Mesothelial cell of epicardium (in vitro differentiated cells): ENCODE measurements around the gene TMEM178A. TPM values are rescaled to one million over a fixed set of nuclear protein-coding genes. Genes with fewer than 3 reads are reported as not detected.

Experiments used
- DNase-seq, 2 experiments: peaks; one replicate each; pipeline ENCODE4 v3.0.0; 2021; ENCODE audit warnings: low spot score in 2 of 2; ENCODE audit not compliant: unreplicated experiment in 2 of 2
- H3K27ac Mint-ChIP-seq: 2 replicates; pipeline ENCODE4 v1.8.0; 2021; ENCODE audit warnings: mixed read lengths
- H3K27me3 Mint-ChIP-seq: 2 replicates; pipeline ENCODE4 v1.8.0; 2021; ENCODE audit warnings: low read depth, mixed read lengths
- H3K36me3 Mint-ChIP-seq: 2 replicates; pipeline ENCODE4 v1.8.0; 2021; ENCODE audit warnings: mixed read lengths
- H3K4me1 Mint-ChIP-seq: 2 replicates; pipeline ENCODE4 v1.8.0; 2021; ENCODE audit warnings: mixed read lengths
- H3K4me3 Mint-ChIP-seq: 2 replicates; pipeline ENCODE4 v1.8.0; 2021; ENCODE audit warnings: mild to moderate bottlenecking, moderate library complexity, mixed read lengths
- H3K9me3 Mint-ChIP-seq: 2 replicates; pipeline ENCODE4 v1.8.0; 2021; ENCODE audit warnings: mixed read lengths
- total RNA-seq: library from RNA; stranded (reverse); gene quantifications from 3 replicates; pipeline ENCODE4 v1.2.1, GENCODE V29; 2021
- TF ChIP-seq, protein P1 (sequence below): fragments of 200-600 bp; sonication (generic); IDR thresholded peaks from one replicate; pipeline ENCODE4 v1.5.0; 2021; ENCODE audit warnings: antibody characterized with exemption; ENCODE audit not compliant: unreplicated experiment

The TMEM178A gene
- total RNA-seq, 1 donor from 2014 or later, result 13.1 TPM

DNA sequence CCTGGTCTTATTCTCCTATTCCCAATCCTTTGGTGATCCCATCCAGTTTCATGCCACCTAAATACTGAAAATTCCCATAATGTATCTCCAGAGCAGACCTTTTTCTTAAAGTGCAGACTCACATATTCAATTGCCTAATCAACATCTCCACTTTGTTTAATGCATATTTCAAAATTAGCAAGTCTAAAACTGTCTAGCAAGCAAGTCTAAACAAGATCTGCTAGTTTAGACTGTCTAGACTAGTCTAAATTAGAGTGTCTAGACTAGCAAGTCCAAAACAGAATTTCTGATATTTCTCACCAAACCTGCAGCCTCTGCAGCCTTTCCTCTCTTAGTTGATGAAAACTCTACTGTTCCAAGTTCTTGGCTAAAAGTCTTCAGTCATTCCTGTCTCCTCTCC, 68.7 kb downstream of the TMEM178A start:
- H3K9me3 Mint-ChIP-seq, result peaks cover 6% of the 10 kb centered on the region
- H3K27ac Mint-ChIP-seq, result no peak overlapping the region
- no peak overlapping the region for H3K4me3 Mint-ChIP-seq
- TF ChIP-seq, protein P1, sequence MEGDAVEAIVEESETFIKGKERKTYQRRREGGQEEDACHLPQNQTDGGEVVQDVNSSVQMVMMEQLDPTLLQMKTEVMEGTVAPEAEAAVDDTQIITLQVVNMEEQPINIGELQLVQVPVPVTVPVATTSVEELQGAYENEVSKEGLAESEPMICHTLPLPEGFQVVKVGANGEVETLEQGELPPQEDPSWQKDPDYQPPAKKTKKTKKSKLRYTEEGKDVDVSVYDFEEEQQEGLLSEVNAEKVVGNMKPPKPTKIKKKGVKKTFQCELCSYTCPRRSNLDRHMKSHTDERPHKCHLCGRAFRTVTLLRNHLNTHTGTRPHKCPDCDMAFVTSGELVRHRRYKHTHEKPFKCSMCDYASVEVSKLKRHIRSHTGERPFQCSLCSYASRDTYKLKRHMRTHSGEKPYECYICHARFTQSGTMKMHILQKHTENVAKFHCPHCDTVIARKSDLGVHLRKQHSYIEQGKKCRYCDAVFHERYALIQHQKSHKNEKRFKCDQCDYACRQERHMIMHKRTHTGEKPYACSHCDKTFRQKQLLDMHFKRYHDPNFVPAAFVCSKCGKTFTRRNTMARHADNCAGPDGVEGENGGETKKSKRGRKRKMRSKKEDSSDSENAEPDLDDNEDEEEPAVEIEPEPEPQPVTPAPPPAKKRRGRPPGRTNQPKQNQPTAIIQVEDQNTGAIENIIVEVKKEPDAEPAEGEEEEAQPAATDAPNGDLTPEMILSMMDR, result no peak
- DNase-seq, result no peak
- peaks cover 42% of the 10 kb centered on the region for H3K36me3 Mint-ChIP-seq
- no peaks in the 10 kb centered on the region for H3K27me3 Mint-ChIP-seq
- H3K4me1 Mint-ChIP-seq, result peaks cover 13% of the 10 kb centered on the region

DNA sequence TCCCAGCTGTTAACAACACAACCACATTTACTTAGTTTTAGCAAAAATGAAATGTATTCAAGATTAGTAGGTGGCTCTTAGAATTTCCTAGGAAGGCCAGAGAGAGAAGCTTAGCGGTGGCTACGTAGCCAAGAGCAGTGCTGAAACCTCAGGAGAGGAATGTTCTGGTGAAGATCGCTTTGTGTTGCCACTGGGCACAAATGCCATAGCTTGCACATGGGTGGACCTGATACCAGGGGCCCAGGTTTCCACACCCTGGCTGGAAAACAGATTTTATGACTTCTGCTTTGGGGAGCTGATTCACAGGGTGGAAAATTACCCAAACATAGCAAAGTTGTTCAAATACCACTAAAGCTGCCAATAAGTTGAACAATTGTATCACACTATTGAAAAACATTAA, 69.9 kb downstream of the TMEM178A start:
- Mint-ChIP-seq H3K36me3 (peaks cover 40% of the 10 kb centered on the region), H3K27me3 (no peaks in the 10 kb centered on the region), H3K27ac (no peak overlapping the region), H3K4me3 (no peak overlapping the region), H3K9me3 (peaks cover 6% of the 10 kb centered on the region), H3K4me1 (peaks cover 14% of the 10 kb centered on the region)
- TF ChIP-seq, protein P1, result no peak
- DNase-seq, result no peak

DNA sequence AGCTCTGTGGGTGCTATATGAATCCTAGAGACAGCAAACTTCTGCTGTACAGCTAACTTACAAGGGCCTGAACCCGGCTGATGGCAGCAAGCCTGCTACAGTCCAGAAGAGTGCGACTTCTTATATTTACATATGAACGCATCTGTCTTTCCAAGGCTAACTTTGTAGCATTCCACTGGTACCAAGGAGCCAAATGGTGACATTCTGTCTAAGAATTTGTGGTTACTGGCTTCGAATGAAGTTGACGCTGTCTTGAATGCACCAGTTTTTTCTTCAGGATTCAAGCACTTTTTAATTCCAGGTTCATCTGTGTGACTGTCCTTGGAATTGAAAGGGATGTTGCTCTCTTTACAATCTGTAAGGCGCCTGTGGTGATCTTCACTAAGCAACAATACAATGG, 70.9 kb downstream of the TMEM178A start:
- no peak overlapping the region for H3K27ac Mint-ChIP-seq
- H3K36me3 Mint-ChIP-seq, result peaks cover 36% of the 10 kb centered on the region

DNA sequence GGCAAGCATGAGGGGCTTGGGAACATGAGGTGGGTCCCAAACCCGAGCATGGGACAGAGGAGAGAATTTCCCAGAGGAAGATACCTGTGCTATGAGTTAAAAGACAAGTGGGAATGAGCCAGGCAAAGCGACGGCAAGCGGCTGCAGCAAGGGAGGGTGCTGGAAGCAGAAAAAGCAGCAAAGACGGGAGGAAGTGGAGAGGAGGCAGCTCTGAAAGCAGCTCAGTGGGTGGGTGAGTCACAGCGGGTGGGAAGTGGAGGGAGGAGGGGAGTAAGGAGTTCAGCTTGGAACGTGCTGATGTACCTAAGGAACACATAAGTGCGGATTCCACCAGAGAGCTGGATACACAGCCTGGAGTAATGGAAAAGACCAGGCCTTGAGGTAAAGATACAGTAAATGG, 71.9 kb downstream of the TMEM178A start:
- no peak for DNase-seq
- no peak overlapping the region for H3K27ac Mint-ChIP-seq
- TF ChIP-seq, protein P1, result no peak
- H3K4me1 Mint-ChIP-seq, result peaks cover 14% of the 10 kb centered on the region
- no peaks in the 10 kb centered on the region for H3K9me3 Mint-ChIP-seq
- H3K27me3 Mint-ChIP-seq, result no peaks in the 10 kb centered on the region
- no peak overlapping the region for H3K4me3 Mint-ChIP-seq
- H3K36me3 Mint-ChIP-seq, result peaks cover 33% of the 10 kb centered on the region

More for the DNA sequence above, 70.9 kb downstream of the TMEM178A start:
- Mint-ChIP-seq H3K27me3 (no peaks in the 10 kb centered on the region), H3K4me3 (no peak overlapping the region), H3K9me3 (no peaks in the 10 kb centered on the region), H3K4me1 (peaks cover 14% of the 10 kb centered on the region)
- TF ChIP-seq, protein P1, result no peak
- no peak for DNase-seq

DNA sequence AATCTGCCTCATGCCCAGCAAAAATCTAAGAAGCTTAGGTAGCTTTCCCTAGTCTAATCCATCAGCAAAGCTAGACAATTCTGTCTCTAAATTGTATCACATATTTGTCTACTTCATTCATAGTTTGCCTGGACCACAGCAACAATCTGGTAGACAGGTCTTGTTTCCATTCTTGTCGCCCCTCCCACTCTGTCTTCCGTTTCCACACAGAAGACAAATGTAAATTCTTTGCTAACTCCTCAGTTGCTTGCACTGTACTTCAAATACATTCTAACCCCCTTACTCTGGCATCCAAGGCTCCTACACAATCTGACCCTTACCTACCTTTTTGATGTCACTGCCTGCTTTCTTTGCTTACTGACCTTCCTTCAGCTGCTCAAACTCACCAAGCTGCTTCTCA, 73.2 kb downstream of the TMEM178A start:
- no peak for DNase-seq
- TF ChIP-seq, protein P1, result no peak
- H3K4me3 Mint-ChIP-seq, result no peak overlapping the region
- no peaks in the 10 kb centered on the region for H3K9me3 Mint-ChIP-seq
- H3K4me1 Mint-ChIP-seq, result peaks cover 20% of the 10 kb centered on the region
- H3K27me3 Mint-ChIP-seq, result no peaks in the 10 kb centered on the region
- peak overlapping the region; percentile 64 for H3K27ac Mint-ChIP-seq
- H3K36me3 Mint-ChIP-seq, result peaks cover 35% of the 10 kb centered on the region

DNA sequence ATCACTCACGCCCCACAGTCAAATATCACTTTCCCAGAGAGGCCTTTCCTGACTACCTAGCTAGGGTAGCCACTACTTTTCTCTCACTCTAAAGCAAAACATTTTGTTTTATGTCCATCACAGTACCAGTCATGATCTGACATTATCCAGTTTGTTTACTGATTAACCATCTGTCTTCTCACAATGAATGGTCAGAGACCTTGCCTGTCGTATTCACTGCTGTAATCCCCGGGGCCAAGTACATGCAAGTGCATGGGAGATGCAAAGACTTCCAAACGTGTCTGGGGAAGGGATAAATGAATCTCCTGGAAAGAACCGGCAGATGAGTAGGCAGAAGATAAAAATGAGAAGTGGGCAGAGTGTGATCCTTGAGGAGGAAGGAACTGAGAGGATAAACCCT, 73.7 kb downstream of the TMEM178A start:
- no peak for DNase-seq
- H3K27ac Mint-ChIP-seq, result peak overlapping the region; percentile 64
- no peaks in the 10 kb centered on the region for H3K9me3 Mint-ChIP-seq
- H3K27me3 Mint-ChIP-seq, result no peaks in the 10 kb centered on the region
- H3K4me3 Mint-ChIP-seq, result no peak overlapping the region
- peaks cover 20% of the 10 kb centered on the region for H3K4me1 Mint-ChIP-seq
- peaks cover 31% of the 10 kb centered on the region for H3K36me3 Mint-ChIP-seq
- TF ChIP-seq, protein P1, result no peak
